Tibial nerve (tissue), 4 donors: ENCODE data around the gene LIN7A.

Experiments used
- EP300 ChIP-seq, 2 donors: sonication (generic); formaldehyde crosslinking; IDR thresholded peaks; one replicate each; pipeline ENCODE4 v1.6.1; 2017; ENCODE audit warnings: antibody characterized with exemption in 2 of 2, mild to moderate bottlenecking in 1 of 2
- TF ChIP-seq, protein P1 (sequence below), 5 experiments: fragments of 200-600 bp in 3 of 5; fragments of 450-650 bp in 2 of 5; sonication (generic) in 3 of 5; IDR thresholded peaks; one replicate each; pipeline ENCODE4 v1.5.1; 2016 to 2019; ENCODE audit warnings: antibody characterized with exemption in 5 of 5, mild to moderate bottlenecking in 3 of 5, moderate library complexity in 2 of 5

DNA sequence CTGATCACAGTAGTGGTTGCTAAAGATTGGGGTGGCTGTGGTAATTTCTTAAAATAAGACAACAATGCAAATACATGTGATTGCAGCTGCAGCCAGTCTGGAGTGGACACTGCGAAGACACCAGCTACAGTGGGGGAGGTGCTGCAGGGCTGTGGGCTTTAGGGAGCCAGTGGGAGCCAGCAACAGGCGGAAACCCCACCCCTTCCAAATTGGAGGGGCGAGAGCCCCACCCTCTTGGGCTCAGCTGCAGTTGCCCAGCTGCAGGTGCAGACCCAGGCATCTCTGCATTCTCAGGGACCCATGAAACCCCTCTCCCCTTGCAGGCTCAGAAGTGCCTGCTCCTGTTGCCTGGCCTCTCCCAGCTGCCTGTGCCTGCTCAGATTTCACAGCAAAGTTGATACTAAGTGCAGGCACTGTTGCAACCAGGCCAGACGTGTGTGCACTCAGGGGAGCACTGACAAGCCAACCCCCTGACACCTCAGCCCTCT, 116.2 kb downstream of the LIN7A start:
- TF ChIP-seq EP300 (IDR thresholded peaks at IDR 0.05): no peak
- TF ChIP-seq, protein P1, sequence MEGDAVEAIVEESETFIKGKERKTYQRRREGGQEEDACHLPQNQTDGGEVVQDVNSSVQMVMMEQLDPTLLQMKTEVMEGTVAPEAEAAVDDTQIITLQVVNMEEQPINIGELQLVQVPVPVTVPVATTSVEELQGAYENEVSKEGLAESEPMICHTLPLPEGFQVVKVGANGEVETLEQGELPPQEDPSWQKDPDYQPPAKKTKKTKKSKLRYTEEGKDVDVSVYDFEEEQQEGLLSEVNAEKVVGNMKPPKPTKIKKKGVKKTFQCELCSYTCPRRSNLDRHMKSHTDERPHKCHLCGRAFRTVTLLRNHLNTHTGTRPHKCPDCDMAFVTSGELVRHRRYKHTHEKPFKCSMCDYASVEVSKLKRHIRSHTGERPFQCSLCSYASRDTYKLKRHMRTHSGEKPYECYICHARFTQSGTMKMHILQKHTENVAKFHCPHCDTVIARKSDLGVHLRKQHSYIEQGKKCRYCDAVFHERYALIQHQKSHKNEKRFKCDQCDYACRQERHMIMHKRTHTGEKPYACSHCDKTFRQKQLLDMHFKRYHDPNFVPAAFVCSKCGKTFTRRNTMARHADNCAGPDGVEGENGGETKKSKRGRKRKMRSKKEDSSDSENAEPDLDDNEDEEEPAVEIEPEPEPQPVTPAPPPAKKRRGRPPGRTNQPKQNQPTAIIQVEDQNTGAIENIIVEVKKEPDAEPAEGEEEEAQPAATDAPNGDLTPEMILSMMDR (IDR thresholded peaks at IDR 0.05): no peak
